ENCODE results near the gene MARK1.

MARK1 gene

DNA sequence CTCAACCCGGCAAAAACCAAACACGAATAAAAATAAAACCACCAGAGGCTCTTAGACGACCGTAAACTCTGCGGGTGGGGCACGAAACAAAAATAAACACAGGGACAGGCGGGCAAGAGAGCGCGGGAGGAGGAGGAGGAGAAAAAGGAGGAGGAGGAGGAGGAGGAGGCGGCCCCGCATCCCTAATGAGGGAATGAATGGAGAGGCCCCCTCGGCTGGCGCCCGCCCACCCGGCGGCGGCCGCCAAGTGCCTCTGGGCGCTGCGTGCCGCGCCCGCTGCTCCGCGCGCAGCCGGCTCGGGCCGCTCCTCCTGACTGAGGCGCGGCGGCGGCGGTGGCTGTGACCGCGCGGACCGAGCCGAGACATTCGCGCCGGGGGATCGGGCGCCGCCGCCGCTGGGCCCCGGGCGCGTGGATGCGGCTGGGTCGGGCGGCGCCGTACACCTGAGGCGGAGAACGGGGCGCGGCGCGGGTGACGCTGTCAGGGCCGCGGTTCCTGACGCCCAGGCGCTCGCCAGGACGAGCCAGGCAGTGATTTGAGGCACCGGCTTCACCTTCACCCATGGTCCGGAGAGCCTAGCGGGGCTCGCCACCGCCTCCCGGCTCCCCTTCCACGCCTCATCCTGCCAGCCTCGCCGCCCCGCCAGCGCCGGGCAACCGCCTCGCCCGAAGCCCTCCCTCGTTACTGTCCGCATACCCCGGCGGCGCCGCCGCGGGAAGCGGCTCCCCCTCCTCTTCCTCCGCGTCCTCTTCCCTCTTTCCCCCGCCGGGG is at the start of gene MARK1:
Gene MARK1, plus strand, starts transcription at position 229 of the 771 bp plus-strand sequence. CDS start 687 bp downstream, outside the sequence.
- peak; percentile 6 to 79 for DNase-seq

GRCh38 chr1:220483700-220484099 is 44.2 kb upstream of the MARK1 start:
- no peak for DNase-seq

- no peak for DNase-seq
These were observed 43.8 kb upstream of the MARK1 start for GRCh38 chr1:220484135-220484534.

- DNase-seq: no peak
These were observed 42.8 kb upstream of the MARK1 start for GRCh38 chr1:220485131-220485530.

GRCh38 chr1:220485791-220486190 is 42.1 kb upstream of the MARK1 start:
- no peak for DNase-seq

DNA sequence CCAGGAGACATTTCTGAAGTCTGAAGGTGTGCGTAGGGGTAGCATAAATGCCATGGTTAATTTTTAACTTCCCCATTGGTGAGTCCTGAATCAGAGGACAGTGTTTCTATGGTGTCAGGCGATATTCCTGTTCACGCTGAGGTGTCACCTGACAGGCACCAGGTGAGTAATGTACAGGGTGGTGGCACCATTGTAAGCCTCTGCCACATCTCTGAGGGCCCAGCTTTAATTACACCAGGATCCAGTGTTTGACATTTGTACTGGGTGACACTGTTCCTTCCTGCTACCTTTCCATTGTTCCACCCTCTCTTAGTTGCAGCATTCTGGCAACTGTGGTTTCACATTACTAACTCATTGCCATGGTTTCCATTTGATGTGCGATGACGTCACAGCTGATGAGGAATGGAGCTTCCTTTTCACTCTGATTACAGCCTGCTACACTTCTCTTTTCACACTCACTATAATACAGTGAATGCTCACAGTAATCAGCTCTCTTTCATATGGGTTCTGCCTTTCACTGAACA is 40.6 kb upstream of the MARK1 start:
- DNase-seq: peak; percentile 4 to 40

- no peak for DNase-seq
These were observed 36.0 kb upstream of the MARK1 start for GRCh38 chr1:220491891-220492290.

DNA sequence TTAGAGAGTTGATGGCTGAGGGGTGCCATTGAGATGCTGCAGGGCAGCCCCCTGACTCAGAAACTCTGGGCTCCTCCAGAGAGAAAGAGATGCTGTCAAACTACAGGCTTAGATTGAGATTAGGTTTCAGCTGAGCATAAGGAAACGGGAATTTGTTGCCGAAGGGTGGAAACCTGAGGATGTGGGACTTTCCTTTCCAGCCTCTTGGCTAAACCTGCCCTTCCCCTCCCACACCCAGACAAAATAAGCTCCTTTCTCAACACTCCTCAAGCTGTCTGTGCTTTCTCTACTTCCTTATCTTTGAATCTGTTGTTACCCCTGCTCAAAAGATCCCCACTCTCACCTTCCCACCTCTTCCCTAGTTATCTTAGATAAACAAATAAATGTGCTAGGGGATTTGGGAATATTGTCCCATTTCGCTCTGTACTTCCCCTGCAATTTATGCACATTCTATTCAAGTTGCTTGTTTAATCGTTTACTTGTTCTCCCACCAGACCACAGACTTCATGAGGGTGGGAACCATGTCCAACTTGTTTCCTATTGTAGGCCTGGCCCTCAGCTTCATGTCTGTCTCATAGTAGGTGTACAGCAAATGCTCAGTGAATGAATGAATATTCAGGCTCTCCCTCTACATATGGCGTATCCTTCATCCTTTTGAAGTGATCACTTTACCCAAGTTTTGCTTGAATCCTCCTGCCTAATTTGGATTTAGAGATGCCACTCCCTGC is 30.6 kb upstream of the MARK1 start:
- DNase-seq: no peak

GRCh38 chr1:220498188-220498587 is 29.7 kb upstream of the MARK1 start:
- no peak for DNase-seq

DNA sequence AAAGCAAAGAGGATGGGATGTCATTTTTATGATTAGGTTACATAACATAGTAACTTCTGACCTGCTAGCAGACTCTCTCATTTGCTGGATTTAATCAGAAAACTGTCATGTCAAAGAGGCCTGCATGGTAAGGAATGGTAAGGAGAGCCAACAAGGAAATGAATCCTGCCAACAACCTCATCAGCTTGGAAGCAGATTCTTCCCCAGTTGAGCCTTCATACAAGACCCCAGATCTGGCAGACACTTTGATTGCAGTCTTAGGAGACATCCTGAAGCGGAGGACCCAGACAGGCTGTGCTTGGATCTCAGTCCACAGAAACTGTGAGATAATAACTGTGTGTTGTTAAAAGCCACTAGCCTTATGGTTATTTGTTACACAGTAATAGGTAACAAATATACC is 27.6 kb upstream of the MARK1 start:
- no peak for DNase-seq

GRCh38 chr1:220504329-220504728 is 23.6 kb upstream of the MARK1 start:
- no peak for DNase-seq

GRCh38 chr1:220507085-220507484 is 20.9 kb upstream of the MARK1 start:
- DNase-seq: no peak

- DNase-seq: no peak
These were observed 16.8 kb upstream of the MARK1 start for GRCh38 chr1:220511179-220511578.

GRCh38 chr1:220511785-220512184 is 16.2 kb upstream of the MARK1 start:
- DNase-seq: no peak

GRCh38 chr1:220513834-220514233 is 14.1 kb upstream of the MARK1 start:
- DNase-seq: no peak

DNA sequence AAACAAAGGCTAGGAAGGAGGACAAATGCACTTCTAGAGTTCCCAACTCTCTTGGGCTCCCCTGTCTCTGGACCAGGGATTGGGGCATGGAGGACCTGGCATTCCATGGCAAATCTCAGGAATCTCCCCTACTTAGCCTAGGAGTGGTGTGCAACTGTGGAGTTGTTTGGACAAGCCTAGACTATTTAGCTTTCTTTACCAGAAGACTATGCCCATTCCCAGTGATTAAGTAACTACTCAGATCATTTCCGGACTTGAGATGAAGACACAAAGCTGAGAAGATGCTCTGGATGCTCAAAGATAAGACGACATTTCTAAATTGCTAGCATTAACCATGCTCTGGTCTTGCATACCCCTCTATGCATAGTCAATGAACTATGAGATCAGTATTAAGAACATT is 13.7 kb upstream of the MARK1 start:
- DNase-seq: no peak

DNA sequence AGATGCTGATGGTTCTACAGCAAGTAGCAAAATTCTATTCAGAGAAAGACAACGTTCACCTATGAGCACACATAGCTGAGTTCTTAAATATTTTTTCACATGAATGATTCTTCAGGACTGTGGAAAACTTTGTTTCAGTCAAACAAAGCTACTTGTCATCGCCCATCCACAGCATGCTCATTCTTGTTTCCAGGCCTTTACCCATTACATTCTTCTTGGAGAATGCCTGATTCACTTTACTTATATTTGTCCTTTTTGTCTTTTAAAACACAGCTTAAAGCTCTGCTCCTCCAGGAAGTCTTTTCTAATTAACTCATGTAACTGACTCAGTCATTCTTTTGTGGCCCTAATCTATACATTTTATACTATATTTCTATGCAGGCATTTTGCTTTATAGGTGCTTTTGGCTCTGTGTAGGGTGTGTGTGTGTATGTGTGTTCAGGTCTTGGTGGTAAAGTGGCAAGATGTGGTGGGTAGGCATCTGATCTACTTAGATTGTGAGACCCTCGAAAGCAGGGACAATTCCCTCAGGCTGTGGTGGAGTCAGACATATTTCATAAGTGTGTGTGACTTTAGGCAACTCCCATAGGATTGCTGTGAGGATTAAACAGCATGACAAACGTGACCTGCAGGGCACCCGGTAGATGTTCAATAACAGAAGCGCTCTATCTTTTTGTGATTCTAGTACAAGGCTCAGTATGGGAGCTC is 11.8 kb upstream of the MARK1 start:
- DNase-seq: no peak

- no peak for DNase-seq
These were observed 11.3 kb upstream of the MARK1 start for GRCh38 chr1:220516722-220517042.

DNA sequence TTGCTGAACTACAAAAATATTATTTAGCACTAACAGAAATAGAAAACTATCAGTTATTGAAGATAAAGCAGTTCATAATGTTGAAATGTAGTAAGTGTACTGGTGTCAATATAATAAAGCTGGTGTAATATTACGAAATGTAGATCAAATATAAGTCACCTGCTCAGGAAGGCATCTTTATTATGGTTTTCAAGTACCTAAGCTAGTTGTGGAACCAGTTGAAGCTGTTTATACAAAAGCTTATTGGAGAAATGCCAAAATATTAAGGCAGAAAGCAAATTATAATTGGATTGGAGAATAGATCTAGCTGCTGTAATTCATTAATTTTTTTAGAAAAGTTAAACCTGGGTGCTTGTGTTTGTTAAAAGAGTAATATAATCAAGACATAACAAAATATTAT is 6.2 kb upstream of the MARK1 start:
- peak in 1 of 2 experiments; percentile 3 for DNase-seq

DNA sequence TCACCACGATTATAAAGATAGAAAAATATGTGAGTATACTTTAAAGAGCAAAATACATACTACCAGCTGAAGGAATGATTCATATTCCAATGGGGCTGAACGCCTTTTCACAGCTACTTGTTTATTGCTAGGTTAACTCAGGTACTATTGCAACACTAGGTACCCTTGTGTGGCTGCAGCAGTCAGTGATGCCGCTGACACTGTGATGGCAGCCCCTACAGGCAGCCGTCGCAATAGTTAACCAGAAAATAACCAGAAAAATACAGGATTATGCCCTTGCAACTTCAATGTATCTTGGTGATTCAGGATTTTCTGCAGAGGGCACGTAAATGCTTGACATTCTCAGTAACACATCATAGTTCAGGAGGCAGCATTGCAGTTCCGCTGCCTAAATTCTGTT is 1.6 kb upstream of the MARK1 start:
- no peak for DNase-seq

DNA sequence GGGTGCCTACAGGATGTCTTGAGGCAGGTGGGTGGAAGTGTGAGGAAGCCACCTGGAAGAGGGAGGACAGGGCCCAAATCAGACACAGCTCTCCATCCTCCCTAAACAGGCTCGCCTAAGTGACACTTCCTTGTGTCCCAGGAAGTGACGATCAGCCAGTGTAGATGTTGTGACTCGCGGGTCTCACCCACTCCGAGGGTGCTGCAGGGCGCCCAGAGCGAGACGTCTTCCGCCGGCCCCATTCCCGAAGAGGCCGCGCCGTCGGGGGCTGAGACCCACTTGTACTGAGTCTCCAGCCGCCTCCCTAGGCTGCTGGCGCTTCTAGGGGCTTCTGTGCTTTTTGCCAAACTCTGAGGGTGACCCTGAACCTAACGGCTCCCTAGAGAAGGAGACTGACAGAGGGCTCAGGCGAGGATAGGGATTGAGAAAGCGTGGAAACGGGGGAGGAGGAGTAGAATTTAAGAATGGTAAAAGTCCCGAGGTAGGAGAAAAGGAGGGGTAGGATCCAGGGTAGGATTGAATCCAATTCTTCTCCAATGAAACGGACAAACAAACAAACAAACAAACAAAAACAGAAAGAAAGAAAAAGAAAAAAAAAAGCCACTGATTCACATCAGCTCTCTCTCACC is 543 bp upstream of the MARK1 start:
- DNase-seq: peak in 1 of 2 experiments; percentile 31

DNA sequence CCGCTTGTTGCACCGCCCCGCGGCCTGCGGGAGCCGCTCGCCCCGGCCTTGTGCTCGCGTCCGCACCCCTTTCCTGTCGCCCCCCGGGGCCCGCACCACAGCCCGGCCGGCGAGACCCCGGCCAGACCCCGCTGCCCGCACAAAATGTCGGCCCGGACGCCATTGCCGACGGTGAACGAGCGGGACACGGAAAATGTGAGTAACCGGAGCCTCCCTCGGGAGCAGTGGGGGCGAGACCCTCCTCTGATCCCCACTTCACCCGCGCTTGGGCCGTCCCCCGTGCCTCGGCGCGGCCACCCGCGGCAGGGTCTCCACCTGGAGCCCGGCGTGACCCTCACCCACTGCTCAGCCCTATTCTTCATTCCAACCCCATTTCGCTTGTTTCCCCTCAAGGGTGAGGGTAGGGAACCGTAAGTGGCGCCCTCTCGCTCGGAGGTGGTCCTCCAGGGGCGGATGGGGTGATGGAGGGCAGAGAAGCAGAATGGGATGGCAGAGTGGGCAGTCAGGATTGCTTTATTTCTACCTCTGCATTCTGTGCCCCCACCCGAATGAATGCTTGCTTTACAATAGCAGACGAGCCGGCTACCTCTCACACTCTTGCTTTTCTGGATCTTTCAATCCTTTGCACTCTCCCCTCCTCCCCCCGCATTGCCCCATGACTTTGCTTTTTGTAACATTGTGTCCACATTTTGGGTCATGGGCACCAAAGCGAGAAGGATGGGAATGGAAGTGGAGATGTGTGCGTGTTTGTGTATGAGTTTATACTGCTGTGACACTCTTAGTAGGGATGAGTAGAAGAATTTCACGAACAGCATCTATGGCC is 954 bp downstream of the MARK1 start:
- DNase-seq: peak; percentile 22 to 47
